Upper lobe of left lung (tissue), 4 donors: Measurements from ENCODE around the gene SCARB1.

Source experiments
- CTCF ChIP-seq, 6 experiments: fragments of 450-650 bp in 4 of 6; fragments of 200-600 bp in 2 of 6; sonication (generic) in 2 of 6; IDR thresholded peaks; one replicate each; pipeline ENCODE4 v1.5.1; 2016 to 2019; ENCODE audit warnings: antibody characterized with exemption in 6 of 6
- EP300 ChIP-seq, 4 donors: sonication (generic); formaldehyde crosslinking; IDR thresholded peaks; one replicate each; pipeline ENCODE4 v1.5.1; 2017; ENCODE audit warnings: antibody characterized with exemption in 4 of 4, control low read depth in 2 of 4
- POLR2A ChIP-seq, 4 donors: fragments of 450-650 bp; IDR thresholded peaks; one replicate each; pipeline ENCODE4 v1.5.1; 2016 to 2017; ENCODE audit warnings: antibody characterized with exemption in 4 of 4, mild to moderate bottlenecking in 2 of 4
- POLR2AphosphoS5 ChIP-seq, 2 donors: sonication (generic); formaldehyde crosslinking; IDR thresholded peaks; one replicate each; pipeline ENCODE4 v1.5.1; 2017; ENCODE audit warnings: antibody characterized with exemption in 2 of 2

- TF ChIP-seq POLR2AphosphoS5 (IDR thresholded peaks at IDR 0.05) (no peak), EP300 (IDR thresholded peaks at IDR 0.05) (no peak), CTCF (IDR thresholded peaks at IDR 0.05) (no peak), POLR2A (IDR thresholded peaks at IDR 0.05) (no peak)
Observed at GRCh38 chr12:124765581-124766489, 97.8 kb downstream of the SCARB1 start.
